PC-9 (cell line): ENCODE measurements around the gene CAMTA1. TPM values are rescaled to one million over a fixed set of nuclear protein-coding genes. Genes with fewer than 3 reads are reported as not detected.

ENCODE experiments used
- BruUV-seq: library from RNA; stranded (reverse); fragments of 400-500 nt; replicated peaks from 2 replicates; lab custom pipeline; 2021; lab: Mats Ljungman, UMichigan
- CTCF ChIA-PET: fragments of 300-600 bp; sonication (Branson Sonifier 250); formaldehyde crosslinking; loops from one replicate; lab custom pipeline; 2022; ENCODE audit warnings: antibody characterized with exemption; lab: Charles Lee
- POLR2A ChIA-PET: fragments of 300-600 bp; sonication (Branson Sonifier 250); formaldehyde crosslinking; loops from one replicate; lab custom pipeline; 2022; ENCODE audit warnings: antibody characterized with exemption; ENCODE audit not compliant: unreplicated experiment; lab: Charles Lee
- DNase-seq, 2 experiments: peaks; one replicate each; pipeline versions ENCODE4 v3.0.0 to v3.0.0-alpha.2; 2015 to 2022; ENCODE audit warnings: mixed read lengths in 1 of 2
- H2AFZ ChIP-seq: fragments of 200-600 bp; sonication (generic); 2 replicates; pipeline ENCODE4 v1.8.1; 2017; ENCODE audit warnings: antibody characterized with exemption
- H3F3A ChIP-seq: fragments of 200-600 bp; sonication (generic); 2 replicates; pipeline ENCODE4 v1.8.1; 2017; ENCODE audit warnings: antibody characterized with exemption, mild to moderate bottlenecking, low read depth; ENCODE audit not compliant: insufficient read depth
- H3K27ac ChIP-seq: fragments of 200-600 bp; sonication (generic); 2 replicates; pipeline ENCODE4 v1.6.1; 2016; ENCODE audit warnings: mixed run types
- H3K27me3 ChIP-seq: fragments of 200-600 bp; sonication (generic); 2 replicates; pipeline ENCODE4 v1.6.1; 2016; ENCODE audit warnings: low read depth, mixed run types; ENCODE audit not compliant: insufficient read depth
- H3K36me3 ChIP-seq: fragments of 200-600 bp; sonication (generic); 2 replicates; pipeline ENCODE4 v1.6.1; 2016; ENCODE audit warnings: low read depth, mixed run types
- H3K4me1 ChIP-seq: fragments of 200-600 bp; sonication (generic); replicated peaks from 2 replicates; pipeline ENCODE4 v1.6.1; 2016; ENCODE audit warnings: mixed run types; ENCODE audit not compliant: insufficient read depth
- H3K4me2 ChIP-seq: fragments of 200-600 bp; sonication (generic); 2 replicates; pipeline ENCODE4 v1.6.1; 2017; ENCODE audit warnings: mixed run types
- H3K4me3 ChIP-seq: fragments of 200-600 bp; sonication (generic); 2 replicates; pipeline ENCODE4 v1.6.1; 2016; ENCODE audit warnings: mixed run types
- H3K79me2 ChIP-seq: fragments of 200-600 bp; sonication (generic); 2 replicates; pipeline ENCODE4 v1.6.1; 2017; ENCODE audit warnings: low read depth, mixed run types
- H3K9me2 ChIP-seq: fragments of 200-600 bp; sonication (generic); 2 replicates; pipeline ENCODE4 v1.8.1; 2017; ENCODE audit warnings: mild to moderate bottlenecking; ENCODE audit not compliant: insufficient read depth
- H3K9me3 ChIP-seq: fragments of 200-600 bp; sonication (generic); 2 replicates; pipeline ENCODE4 v1.8.1; 2016; ENCODE audit warnings: low read depth; ENCODE audit not compliant: insufficient read depth
- H4K20me1 ChIP-seq: fragments of 200-600 bp; sonication (generic); 2 replicates; pipeline ENCODE4 v1.8.1; 2017; ENCODE audit not compliant: insufficient read depth
- EZH2 ChIP-seq: fragments of 200-600 bp; sonication (generic); IDR thresholded peaks from 2 replicates; pipeline ENCODE4 v1.8.0; 2017; ENCODE audit warnings: antibody characterized with exemption, low read depth
- intact Hi-C: fragments of 100-400 bp; cut with micrococcal nuclease; formaldehyde crosslinking; loops from one replicate; pipeline ENCODE4 v1.10.0; 2022; ENCODE audit not compliant: unreplicated experiment
- total RNA-seq: library from RNA; stranded (reverse); gene quantifications from 2 replicates; pipeline ENCODE4 v1.2.3, GENCODE V29; 2021
- TF ChIP-seq, protein P1 (sequence below): fragments of 200-600 bp; sonication (generic); conservative IDR thresholded peaks from 2 replicates; pipeline ENCODE4 v1.6.1; 2017; ENCODE audit warnings: mixed run types, antibody characterized with exemption, mild to moderate bottlenecking, moderate library complexity

The CAMTA1 gene
- total RNA-seq, 1 experiment from 2014 or later: 72.3 TPM

DNA sequence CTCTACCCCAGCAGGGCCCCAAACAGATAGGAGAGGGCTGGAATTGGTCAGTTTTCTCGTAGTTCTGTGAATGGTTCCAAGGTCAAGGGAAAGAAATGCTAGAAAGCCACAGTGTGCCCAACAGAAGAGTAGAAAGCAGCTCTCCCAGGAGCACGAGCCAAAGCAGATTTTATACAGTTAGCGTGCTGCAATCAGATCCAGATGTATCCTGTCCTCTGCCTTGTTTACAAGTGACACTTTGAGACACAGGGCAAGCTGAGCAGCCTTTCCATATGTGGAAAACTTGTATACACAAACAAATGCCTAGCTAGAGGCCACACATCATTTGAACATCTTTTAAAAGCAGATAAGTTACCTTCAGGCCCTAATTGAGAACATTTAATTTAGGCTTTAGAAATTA is 992.3 kb downstream of the CAMTA1 start:
- Histone ChIP-seq H3K9me3 (no peaks in the 10 kb centered on the region), H3K4me1 (0 out of 2 replicates have a peak, but pooled peaks cover under 1% of the 10 kb centered on the region), H3K9me2 (no peaks in the 10 kb centered on the region), H3K4me2 (no peak overlapping the region), H4K20me1 (no peaks in the 10 kb centered on the region), H2AFZ (no peak overlapping the region), H3K4me3 (no peak overlapping the region), H3K27ac (no peak overlapping the region), H3K36me3 (no peaks in the 10 kb centered on the region), H3F3A (peaks cover 3% of the 10 kb centered on the region; the same call in 1 of the 2 replicates), H3K79me2 (peaks cover 9% of the 10 kb centered on the region), H3K27me3 (no peaks in the 10 kb centered on the region)
- TF ChIP-seq, protein P1, sequence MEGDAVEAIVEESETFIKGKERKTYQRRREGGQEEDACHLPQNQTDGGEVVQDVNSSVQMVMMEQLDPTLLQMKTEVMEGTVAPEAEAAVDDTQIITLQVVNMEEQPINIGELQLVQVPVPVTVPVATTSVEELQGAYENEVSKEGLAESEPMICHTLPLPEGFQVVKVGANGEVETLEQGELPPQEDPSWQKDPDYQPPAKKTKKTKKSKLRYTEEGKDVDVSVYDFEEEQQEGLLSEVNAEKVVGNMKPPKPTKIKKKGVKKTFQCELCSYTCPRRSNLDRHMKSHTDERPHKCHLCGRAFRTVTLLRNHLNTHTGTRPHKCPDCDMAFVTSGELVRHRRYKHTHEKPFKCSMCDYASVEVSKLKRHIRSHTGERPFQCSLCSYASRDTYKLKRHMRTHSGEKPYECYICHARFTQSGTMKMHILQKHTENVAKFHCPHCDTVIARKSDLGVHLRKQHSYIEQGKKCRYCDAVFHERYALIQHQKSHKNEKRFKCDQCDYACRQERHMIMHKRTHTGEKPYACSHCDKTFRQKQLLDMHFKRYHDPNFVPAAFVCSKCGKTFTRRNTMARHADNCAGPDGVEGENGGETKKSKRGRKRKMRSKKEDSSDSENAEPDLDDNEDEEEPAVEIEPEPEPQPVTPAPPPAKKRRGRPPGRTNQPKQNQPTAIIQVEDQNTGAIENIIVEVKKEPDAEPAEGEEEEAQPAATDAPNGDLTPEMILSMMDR: no peak
- no peak for TF ChIP-seq EZH2
- DNase-seq: no peak
- BruUV-seq: no TSS peak
- ChIA-PET POLR2A (no interaction called here), CTCF (no interaction called here)
- intact Hi-C loops: no loop called here

DNA sequence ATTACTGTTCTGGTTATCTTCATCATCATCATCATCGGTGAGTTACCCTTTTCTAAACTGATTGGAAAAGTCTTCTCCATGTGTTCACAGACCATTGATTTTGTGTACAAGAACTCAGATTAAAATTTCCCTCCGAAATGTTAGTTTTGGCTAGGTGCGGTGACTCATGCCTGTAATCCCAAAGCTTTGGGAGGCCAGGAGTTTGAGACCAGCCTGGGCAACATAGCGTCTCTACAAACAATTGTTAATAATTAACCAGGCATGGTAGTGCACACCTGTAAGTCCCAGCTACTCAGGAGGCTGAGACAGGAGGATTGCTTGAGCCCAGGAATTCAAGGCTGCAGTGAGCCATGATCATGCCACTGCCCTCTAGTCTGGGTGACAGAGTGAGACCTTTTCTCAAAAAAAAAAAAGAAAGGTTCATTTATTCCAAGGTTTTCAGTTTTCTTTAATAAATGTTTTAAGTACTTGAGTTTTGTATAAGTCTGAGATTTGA is 992.9 kb downstream of the CAMTA1 start:
- no peak for DNase-seq
- no peak overlapping the region for H3K4me2 ChIP-seq
- BruUV-seq: no TSS peak
- POLR2A ChIA-PET: no interaction called here
- H3K9me2 ChIP-seq: no peaks in the 10 kb centered on the region
- H4K20me1 ChIP-seq: no peaks in the 10 kb centered on the region
- peaks cover 9% of the 10 kb centered on the region; the same call in 1 of the 2 replicates for H3F3A ChIP-seq
- 0 out of 2 replicates have a peak, but pooled peaks cover 3% of the 10 kb centered on the region for H3K79me2 ChIP-seq
- intact Hi-C loops: no loop called here
- H3K9me3 ChIP-seq: no peaks in the 10 kb centered on the region
- no peak overlapping the region for H3K27ac ChIP-seq
- CTCF ChIA-PET: no interaction called here
- no peaks in the 10 kb centered on the region for H3K27me3 ChIP-seq
- TF ChIP-seq, protein P1: no peak
- TF ChIP-seq EZH2: no peak
- no peaks in the 10 kb centered on the region for H3K4me1 ChIP-seq
- H3K4me3 ChIP-seq: no peak overlapping the region
- H2AFZ ChIP-seq: no peak overlapping the region
- no peaks in the 10 kb centered on the region for H3K36me3 ChIP-seq

DNA sequence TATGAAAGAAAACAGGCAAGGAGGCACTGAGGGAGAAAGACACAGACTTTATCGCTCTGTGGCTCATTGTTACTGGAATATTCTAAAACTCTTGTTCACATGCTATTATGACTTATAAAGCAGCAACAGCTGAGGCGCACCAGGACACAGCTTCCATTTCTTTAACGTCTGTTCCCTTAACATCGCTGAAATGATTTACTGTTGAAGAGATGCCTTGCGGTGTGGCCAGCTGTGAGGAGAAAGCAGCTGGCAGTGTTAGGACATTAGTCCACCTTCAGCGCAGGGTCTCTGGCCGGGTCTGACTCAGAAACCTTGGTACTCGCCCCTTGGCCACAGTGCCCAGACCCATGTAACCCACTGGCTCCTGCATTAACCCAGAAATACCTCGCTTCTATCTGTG is 995.7 kb downstream of the CAMTA1 start:
- Histone ChIP-seq H3K79me2 (no peaks in the 10 kb centered on the region), H3K27ac (no peak overlapping the region), H3K36me3 (no peaks in the 10 kb centered on the region), H2AFZ (no peak overlapping the region), H3K9me2 (no peaks in the 10 kb centered on the region), H3K27me3 (no peaks in the 10 kb centered on the region), H3F3A (peaks cover 10% of the 10 kb centered on the region; the same call in 1 of the 2 replicates), H3K4me1 (no peaks in the 10 kb centered on the region), H3K9me3 (no peaks in the 10 kb centered on the region), H4K20me1 (no peaks in the 10 kb centered on the region), H3K4me3 (no peak overlapping the region), H3K4me2 (no peak overlapping the region)
- no peak for DNase-seq
- no TSS peak for BruUV-seq
- ChIA-PET POLR2A (no interaction called here), CTCF (interaction anchor here (0.6 kb wide), 1 partner anchor 1738 kb away, joined by 10 read pairs; no protein-coding TSS in a partner anchor)
- intact Hi-C loops: no loop called here
- no peak for TF ChIP-seq EZH2
- TF ChIP-seq, protein P1: no peak
